Ascending aorta (tissue), 2 donors: ENCODE results near the gene MSH4. TPM values are rescaled to one million over a fixed set of nuclear protein-coding genes. Genes with fewer than 3 reads are reported as not detected.
"Not testable (repeated sequence)": the region's sequence is repeated elsewhere in the genome, so short reads cannot be mapped to it uniquely, and the experiment has no call there.

ENCODE experiments used
- DNase-seq, 2 donors: peaks; one replicate each; pipeline ENCODE4 v3.0.0-alpha.2; 2019; ENCODE audit warnings: low spot score in 2 of 2
- H3K27ac ChIP-seq, 2 donors: fragments of 200-600 bp; sonication (generic); one replicate each; pipeline ENCODE4 v1.5.1; 2016 to 2017; ENCODE audit warnings: mild to moderate bottlenecking in 1 of 2
- H3K27me3 ChIP-seq: fragments of 200-600 bp; sonication (generic); one replicate; pipeline ENCODE4 v1.5.1; 2017
- H3K36me3 ChIP-seq, 2 donors: fragments of 200-600 bp; sonication (generic); one replicate each; pipeline ENCODE4 v1.5.1; 2016
- H3K4me1 ChIP-seq, 2 donors: fragments of 200-600 bp; sonication (generic); one replicate each; pipeline ENCODE4 v1.5.1; 2016 to 2017; ENCODE audit warnings: mild to moderate bottlenecking in 1 of 2
- H3K4me3 ChIP-seq, 2 donors: fragments of 200-600 bp; sonication (generic); one replicate each; pipeline ENCODE4 v1.5.1; 2016 to 2017; ENCODE audit warnings: mild to moderate bottlenecking in 1 of 2
- H3K9me3 ChIP-seq, 2 donors: fragments of 200-600 bp; sonication (generic); one replicate each; pipeline ENCODE4 v1.5.1; 2016
- intact Hi-C: fragments of 100-400 bp; cut with DNase I; formaldehyde crosslinking; loops from one replicate; pipeline ENCODE4 v1.15.1; 2023
- total RNA-seq: library from RNA; depleted of rRNA; stranded (reverse); fragments of >200 nt; gene quantifications from one replicate; pipeline ENCODE4 v1.1.0, GENCODE V29; 2016
- TF ChIP-seq, protein P1 (sequence below), 3 experiments: fragments of 200-600 bp in 2 of 3; fragments of 450-650 bp in 1 of 3; sonication (generic) in 2 of 3; IDR thresholded peaks; one replicate each; pipeline ENCODE4 v1.5.1; 2016 to 2019; ENCODE audit warnings: antibody characterized with exemption in 3 of 3, mild to moderate bottlenecking in 1 of 3, moderate library complexity in 1 of 3

The MSH4 gene
- total RNA-seq, 1 donor from 2014 or later: not detected

- Histone ChIP-seq H3K9me3 (no peaks in the 10 kb centered on the region), H3K27me3 (no peaks in the 10 kb centered on the region), H3K36me3 (no peaks in the 10 kb centered on the region), H3K4me1 (no peaks in the 10 kb centered on the region), H3K4me3 (no peak overlapping the region), H3K27ac (no peak overlapping the region)
- DNase-seq: no peak
- intact Hi-C loops: no loop called here
- TF ChIP-seq, protein P1, sequence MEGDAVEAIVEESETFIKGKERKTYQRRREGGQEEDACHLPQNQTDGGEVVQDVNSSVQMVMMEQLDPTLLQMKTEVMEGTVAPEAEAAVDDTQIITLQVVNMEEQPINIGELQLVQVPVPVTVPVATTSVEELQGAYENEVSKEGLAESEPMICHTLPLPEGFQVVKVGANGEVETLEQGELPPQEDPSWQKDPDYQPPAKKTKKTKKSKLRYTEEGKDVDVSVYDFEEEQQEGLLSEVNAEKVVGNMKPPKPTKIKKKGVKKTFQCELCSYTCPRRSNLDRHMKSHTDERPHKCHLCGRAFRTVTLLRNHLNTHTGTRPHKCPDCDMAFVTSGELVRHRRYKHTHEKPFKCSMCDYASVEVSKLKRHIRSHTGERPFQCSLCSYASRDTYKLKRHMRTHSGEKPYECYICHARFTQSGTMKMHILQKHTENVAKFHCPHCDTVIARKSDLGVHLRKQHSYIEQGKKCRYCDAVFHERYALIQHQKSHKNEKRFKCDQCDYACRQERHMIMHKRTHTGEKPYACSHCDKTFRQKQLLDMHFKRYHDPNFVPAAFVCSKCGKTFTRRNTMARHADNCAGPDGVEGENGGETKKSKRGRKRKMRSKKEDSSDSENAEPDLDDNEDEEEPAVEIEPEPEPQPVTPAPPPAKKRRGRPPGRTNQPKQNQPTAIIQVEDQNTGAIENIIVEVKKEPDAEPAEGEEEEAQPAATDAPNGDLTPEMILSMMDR (IDR thresholded peaks at IDR 0.05): no peak
Observed at GRCh38 chr1:75770761-75771160, 25.9 kb upstream of the MSH4 start.

DNA sequence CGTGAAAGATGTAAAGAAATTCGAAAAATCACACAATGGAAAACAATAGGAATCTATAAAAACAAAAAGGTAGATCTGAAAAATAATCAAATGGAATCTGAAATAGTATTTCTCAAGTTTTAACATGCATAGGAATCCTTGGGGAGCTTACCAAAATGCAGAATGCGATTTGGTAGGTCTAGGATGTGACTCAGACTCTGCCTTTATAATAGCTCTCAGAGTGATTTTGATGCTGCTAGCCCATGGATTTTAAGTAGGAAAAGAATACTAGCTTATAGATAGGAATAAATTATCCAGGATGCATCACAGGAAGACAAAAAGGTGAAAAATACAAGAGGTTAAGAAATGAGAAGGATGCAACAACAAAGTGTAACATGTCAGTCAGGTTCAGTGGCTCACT lies 24.7 kb upstream of the MSH4 start:
- TF ChIP-seq, protein P1 (IDR thresholded peaks at IDR 0.05): no peak
- Histone ChIP-seq H3K27me3 (no peaks in the 10 kb centered on the region), H3K36me3 (no peaks in the 10 kb centered on the region), H3K9me3 (no peaks in the 10 kb centered on the region), H3K27ac (no peak overlapping the region), H3K4me3 (no peak overlapping the region), H3K4me1 (no peaks in the 10 kb centered on the region)
- DNase-seq: no peak
- intact Hi-C loops: no loop called here

GRCh38 chr1:75777812-75778211 lies 18.9 kb upstream of the MSH4 start:
- intact Hi-C loops, H3K27ac ChIP-seq, H3K36me3 ChIP-seq, H3K4me3 ChIP-seq, H3K9me3 ChIP-seq, H3K27me3 ChIP-seq, H3K4me1 ChIP-seq, DNase-seq: not testable (repeated sequence)

GRCh38 chr1:75778694-75779093 lies 18.0 kb upstream of the MSH4 start:
- H3K9me3 ChIP-seq, H3K27me3 ChIP-seq, DNase-seq, H3K4me1 ChIP-seq, H3K27ac ChIP-seq, intact Hi-C loops, H3K4me3 ChIP-seq, H3K36me3 ChIP-seq: not testable (repeated sequence)

GRCh38 chr1:75780183-75780582 lies 16.5 kb upstream of the MSH4 start:
- H3K27ac ChIP-seq, H3K9me3 ChIP-seq, H3K4me1 ChIP-seq, H3K36me3 ChIP-seq, H3K27me3 ChIP-seq, DNase-seq, H3K4me3 ChIP-seq: not testable (repeated sequence)
- intact Hi-C loops: loop anchor here (10.0 kb wide), 1 partner anchor 295 kb away; the partner anchor contains the start of gene ST6GALNAC3

- intact Hi-C loops: loop anchor here (10.0 kb wide), 1 partner anchor 291 kb away; the partner anchor contains the start of gene ST6GALNAC3
- not testable (repeated sequence) for H3K9me3 ChIP-seq, H3K4me3 ChIP-seq, H3K36me3 ChIP-seq, DNase-seq, H3K27me3 ChIP-seq, H3K27ac ChIP-seq, H3K4me1 ChIP-seq
Observed at GRCh38 chr1:75783920-75784319, 12.8 kb upstream of the MSH4 start.

DNA sequence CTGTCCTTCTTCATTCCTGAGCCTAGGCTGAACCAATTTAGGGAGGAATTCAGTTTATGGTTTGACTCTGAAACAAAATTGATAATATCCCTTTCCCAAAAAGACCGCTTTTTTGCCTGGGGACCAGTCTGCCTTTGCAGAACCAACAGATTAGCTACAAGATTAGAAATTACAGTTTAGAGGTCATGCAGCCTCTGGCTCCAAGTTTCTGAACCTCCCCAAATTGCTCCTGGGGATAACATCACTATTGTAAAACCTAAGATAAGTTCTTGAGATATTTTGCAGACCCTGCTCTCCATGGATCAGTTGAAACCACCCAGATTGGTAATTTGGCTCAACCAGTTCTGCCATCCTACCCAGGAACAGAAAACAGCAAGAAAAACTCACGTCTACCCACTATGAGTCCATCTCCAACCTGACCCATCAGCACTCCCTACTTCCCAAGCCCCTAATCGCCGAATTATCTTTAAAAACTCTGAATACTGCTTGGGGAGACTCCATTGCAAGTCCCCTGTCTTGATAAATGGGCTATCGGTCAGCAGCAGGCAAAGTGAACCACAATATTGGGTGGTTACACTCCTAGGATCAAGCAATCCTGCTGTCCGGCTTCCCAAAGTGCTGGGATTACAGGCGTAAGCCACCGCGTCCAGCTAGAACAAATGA lies 11.2 kb upstream of the MSH4 start:
- no peak for DNase-seq
- Histone ChIP-seq H3K4me3 (peak overlapping the region; percentile 66 to 74), H3K4me1 (peaks cover 5 to 13% of the 10 kb centered on the region in 2 donors), H3K36me3 (peaks cover under 1 to 6% of the 10 kb centered on the region in 2 donors), H3K27me3 (no peaks in the 10 kb centered on the region), H3K9me3 (no peaks in the 10 kb centered on the region), H3K27ac (peak overlapping the region; percentile 88)
- TF ChIP-seq, protein P1 (IDR thresholded peaks at IDR 0.05): no peak
- intact Hi-C loops: loop anchor here (10.0 kb wide), 1 partner anchor 289 kb away; the partner anchor contains the start of gene ST6GALNAC3
